Epithelial cell of esophagus (primary cell): ENCODE data around the gene SPATA19.

Experiments
- DNase-seq: peaks from one replicate; pipeline ENCODE4 v3.0.0; 2010; ENCODE audit warnings: low read depth
- H3K4me3 ChIP-seq: 2 replicates; pipeline ENCODE4 v1.5.1; 2011; ENCODE audit warnings: mild to moderate bottlenecking, low read length, control low read depth
- TF ChIP-seq, protein P1 (sequence below): IDR thresholded peaks from 2 replicates; pipeline ENCODE4 v1.5.1; 2011; ENCODE audit warnings: low read depth, mild to moderate bottlenecking, low read length, control low read depth, inconsistent platforms; ENCODE audit not compliant: insufficient read depth; ENCODE audit errors: missing control alignments

Gene SPATA19

GRCh38 chr11:133809569-133810491 is 35.5 kb downstream of the SPATA19 start:
- DNase-seq, result no peak
- TF ChIP-seq, protein P1, sequence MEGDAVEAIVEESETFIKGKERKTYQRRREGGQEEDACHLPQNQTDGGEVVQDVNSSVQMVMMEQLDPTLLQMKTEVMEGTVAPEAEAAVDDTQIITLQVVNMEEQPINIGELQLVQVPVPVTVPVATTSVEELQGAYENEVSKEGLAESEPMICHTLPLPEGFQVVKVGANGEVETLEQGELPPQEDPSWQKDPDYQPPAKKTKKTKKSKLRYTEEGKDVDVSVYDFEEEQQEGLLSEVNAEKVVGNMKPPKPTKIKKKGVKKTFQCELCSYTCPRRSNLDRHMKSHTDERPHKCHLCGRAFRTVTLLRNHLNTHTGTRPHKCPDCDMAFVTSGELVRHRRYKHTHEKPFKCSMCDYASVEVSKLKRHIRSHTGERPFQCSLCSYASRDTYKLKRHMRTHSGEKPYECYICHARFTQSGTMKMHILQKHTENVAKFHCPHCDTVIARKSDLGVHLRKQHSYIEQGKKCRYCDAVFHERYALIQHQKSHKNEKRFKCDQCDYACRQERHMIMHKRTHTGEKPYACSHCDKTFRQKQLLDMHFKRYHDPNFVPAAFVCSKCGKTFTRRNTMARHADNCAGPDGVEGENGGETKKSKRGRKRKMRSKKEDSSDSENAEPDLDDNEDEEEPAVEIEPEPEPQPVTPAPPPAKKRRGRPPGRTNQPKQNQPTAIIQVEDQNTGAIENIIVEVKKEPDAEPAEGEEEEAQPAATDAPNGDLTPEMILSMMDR, result no peak
- no peak overlapping the region for H3K4me3 ChIP-seq

DNA sequence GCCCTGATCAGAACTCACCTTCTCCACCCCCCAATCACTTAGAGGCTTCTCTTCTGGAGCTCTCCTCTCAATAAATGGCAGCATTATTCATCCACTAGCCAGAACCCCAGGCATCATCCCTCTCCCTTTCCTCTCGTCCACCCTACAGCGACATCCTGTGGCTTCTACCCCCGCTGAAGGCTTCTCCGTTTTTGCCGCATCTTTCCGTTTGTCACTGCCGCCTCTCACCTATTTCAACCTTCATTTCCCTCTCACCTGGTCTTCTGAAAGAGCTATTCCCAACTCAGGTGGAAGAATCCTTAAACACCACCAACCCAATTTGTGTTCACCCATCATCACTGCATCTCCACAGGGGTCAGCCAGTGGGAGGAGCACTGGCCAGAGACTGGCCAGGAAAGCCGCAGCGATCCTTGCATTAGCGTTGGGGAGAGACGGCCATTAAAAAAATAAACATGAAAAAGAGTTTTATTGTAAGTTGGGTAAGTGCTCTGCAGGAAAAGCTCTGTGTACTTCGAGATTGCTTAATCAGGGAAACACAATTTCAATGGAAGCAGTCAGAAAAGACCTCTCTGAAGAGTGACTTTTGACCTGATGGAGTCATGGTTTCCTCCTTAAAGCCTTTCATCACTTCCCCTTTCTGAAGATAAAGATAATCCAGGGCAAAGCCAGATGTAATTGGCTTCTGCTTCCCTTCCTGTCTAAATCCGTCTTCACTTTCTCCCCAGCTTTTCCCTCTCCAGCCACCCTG is 36.7 kb downstream of the SPATA19 start:
- TF ChIP-seq, protein P1, result no peak
- no peak overlapping the region for H3K4me3 ChIP-seq
- no peak for DNase-seq

DNA sequence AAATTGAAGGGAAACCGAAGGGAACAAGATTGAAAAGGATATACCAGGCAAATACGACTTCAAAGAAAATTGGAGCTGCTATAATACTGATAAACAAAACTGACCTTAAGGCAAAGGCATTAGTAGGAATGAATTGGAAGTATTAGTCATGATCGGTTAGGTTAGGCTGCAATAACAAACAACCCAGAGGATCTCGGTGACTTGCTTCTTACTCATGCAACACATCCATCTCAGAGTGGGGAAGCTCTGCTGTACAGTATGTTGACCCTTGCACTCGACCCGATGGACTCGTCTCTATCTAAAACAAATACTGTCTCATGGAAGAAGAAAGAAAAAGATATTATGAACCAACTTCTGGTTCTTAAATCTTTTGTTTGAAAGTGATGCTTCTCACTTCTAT is 42.3 kb downstream of the SPATA19 start:
- H3K4me3 ChIP-seq, result no peak overlapping the region
- TF ChIP-seq, protein P1, result no peak
- no peak for DNase-seq

- no peak overlapping the region for H3K4me3 ChIP-seq
- TF ChIP-seq, protein P1, result no peak
Observed at GRCh38 chr11:133801356-133801755, 44.0 kb downstream of the SPATA19 start.

DNA sequence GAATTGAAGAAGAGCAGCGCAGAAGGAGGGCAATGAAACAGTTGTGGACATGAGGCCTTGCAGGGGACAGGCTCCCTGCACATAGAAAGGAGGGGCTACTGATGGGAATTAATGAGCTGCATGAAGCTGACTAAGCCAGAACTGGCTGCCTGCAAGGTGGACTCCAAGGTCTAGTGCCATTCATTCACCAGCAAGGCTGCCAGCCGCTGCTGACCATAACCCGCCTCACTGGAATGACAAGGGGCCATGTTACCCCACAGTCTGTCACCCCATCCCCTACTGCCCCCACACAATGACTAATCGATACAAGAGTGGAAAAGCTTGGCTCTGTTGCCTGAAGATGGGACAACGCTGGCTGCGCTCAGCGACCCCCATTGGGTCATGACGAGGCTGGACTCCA is 44.6 kb downstream of the SPATA19 start:
- DNase-seq, result no peak
- no peak overlapping the region for H3K4me3 ChIP-seq
- TF ChIP-seq, protein P1, result no peak

More at GRCh38 chr11:133801356-133801755, 44.0 kb downstream of the SPATA19 start:
- no peak for DNase-seq

GRCh38 chr11:133797554-133797953 is 47.8 kb downstream of the SPATA19 start:
- no peak for DNase-seq
- H3K4me3 ChIP-seq, result no peak overlapping the region
- TF ChIP-seq, protein P1, result no peak
